ENCODE data around the gene AGTPBP1.

The AGTPBP1 gene

GRCh38 chr9:85534340-85534739, 207.4 kb downstream of the AGTPBP1 start:
- no peak for DNase-seq

GRCh38 chr9:85533538-85533937, 208.2 kb downstream of the AGTPBP1 start:
- no peak for DNase-seq

- DNase-seq: no peak
Observed at GRCh38 chr9:85530721-85531120, 211.0 kb downstream of the AGTPBP1 start.

GRCh38 chr9:85528607-85529006, 213.1 kb downstream of the AGTPBP1 start:
- DNase-seq: no peak

GRCh38 chr9:85528142-85528541, 213.6 kb downstream of the AGTPBP1 start:
- no peak for DNase-seq

- no peak for DNase-seq
Observed at GRCh38 chr9:85527331-85528020, 214.3 kb downstream of the AGTPBP1 start.

- no peak for DNase-seq
Observed at GRCh38 chr9:85524531-85524930, 217.2 kb downstream of the AGTPBP1 start.

- DNase-seq: no peak
Observed at GRCh38 chr9:85523202-85523601, 218.6 kb downstream of the AGTPBP1 start.

GRCh38 chr9:85522459-85523092, 219.2 kb downstream of the AGTPBP1 start:
- peak; percentile 45 for DNase-seq

GRCh38 chr9:85521371-85522197, 220.2 kb downstream of the AGTPBP1 start:
- DNase-seq: no peak

GRCh38 chr9:85516976-85517637, 224.6 kb downstream of the AGTPBP1 start:
- no peak for DNase-seq

- DNase-seq: no peak
Observed at GRCh38 chr9:85516455-85516854, 225.3 kb downstream of the AGTPBP1 start.

- DNase-seq: no peak
Observed at GRCh38 chr9:85515021-85515420, 226.7 kb downstream of the AGTPBP1 start.

GRCh38 chr9:85514256-85514655, 227.5 kb downstream of the AGTPBP1 start:
- no peak for DNase-seq

GRCh38 chr9:85511746-85512145, 230.0 kb downstream of the AGTPBP1 start:
- no peak for DNase-seq

- DNase-seq: no peak
Observed at GRCh38 chr9:85510830-85511504, 230.8 kb downstream of the AGTPBP1 start.

GRCh38 chr9:85508616-85509015, 233.1 kb downstream of the AGTPBP1 start:
- DNase-seq: no peak

- DNase-seq: no peak
Observed at GRCh38 chr9:85505612-85506011, 236.1 kb downstream of the AGTPBP1 start.

- no peak for DNase-seq
Observed at GRCh38 chr9:85502815-85503655, 238.7 kb downstream of the AGTPBP1 start.

GRCh38 chr9:85501882-85502281, 239.9 kb downstream of the AGTPBP1 start:
- DNase-seq: no peak

- no peak for DNase-seq
Observed at GRCh38 chr9:85501456-85501855, 240.3 kb downstream of the AGTPBP1 start.

All from activated CD4-positive, alpha-beta T cell treated with anti-CD3 and anti-CD28 coated beads, Interleukin-2, Interleukin-6, amounts not matched to agents 100 ng/mL and 50 ng/mL, durations not matched to agents 16 hours and 8 hours (primary cell).